Posterior vena cava (tissue), 2 donors: ENCODE results near the gene IPCEF1. TPM values are rescaled to one million over a fixed set of nuclear protein-coding genes. Genes with fewer than 3 reads are reported as not detected.

Source experiments
- total RNA-seq, 2 donors: library from RNA; stranded (reverse); fragmentation: NEBNext Ultra II Directional; extraction: Animal tissue kit (Norgen Biotek cat#: 25700); gene quantifications; one replicate each; pipeline ENCODE4 v1.2.1, GENCODE V29; 2021
- donor health status: DM: yes; HTN: yes; CAD: no.
- donor health status: DM: yes; HTN: yes; CAD: no.

The IPCEF1 gene
- total RNA-seq, 2 donors from 2014 or later = 3.7 to 4.0 TPM

Other genes with a start within 250 kb of the IPCEF1 start
- 10 to 100 TPM; 13.0 to 14.3 TPM for gene CNKSR3, start 153.9 kb upstream of the IPCEF1 start, total RNA-seq